ENCODE results near the gene SASH1. TPM values are rescaled to one million over a fixed set of nuclear protein-coding genes. Genes with fewer than 3 reads are reported as not detected.

SASH1 gene
- total RNA-seq, 4 donors from 2014 or later, result 142 to 214 (median 173) TPM

GRCh38 chr6:148359228-148359627, 16.6 kb downstream of the SASH1 start:
- no peak for DNase-seq (ENCODE audit: low spot score)
- no peak for ATAC-seq (ENCODE audit: low FRiP score)
- TF ChIP-seq CTCF (IDR thresholded peaks at IDR 0.05), result no peak

DNA sequence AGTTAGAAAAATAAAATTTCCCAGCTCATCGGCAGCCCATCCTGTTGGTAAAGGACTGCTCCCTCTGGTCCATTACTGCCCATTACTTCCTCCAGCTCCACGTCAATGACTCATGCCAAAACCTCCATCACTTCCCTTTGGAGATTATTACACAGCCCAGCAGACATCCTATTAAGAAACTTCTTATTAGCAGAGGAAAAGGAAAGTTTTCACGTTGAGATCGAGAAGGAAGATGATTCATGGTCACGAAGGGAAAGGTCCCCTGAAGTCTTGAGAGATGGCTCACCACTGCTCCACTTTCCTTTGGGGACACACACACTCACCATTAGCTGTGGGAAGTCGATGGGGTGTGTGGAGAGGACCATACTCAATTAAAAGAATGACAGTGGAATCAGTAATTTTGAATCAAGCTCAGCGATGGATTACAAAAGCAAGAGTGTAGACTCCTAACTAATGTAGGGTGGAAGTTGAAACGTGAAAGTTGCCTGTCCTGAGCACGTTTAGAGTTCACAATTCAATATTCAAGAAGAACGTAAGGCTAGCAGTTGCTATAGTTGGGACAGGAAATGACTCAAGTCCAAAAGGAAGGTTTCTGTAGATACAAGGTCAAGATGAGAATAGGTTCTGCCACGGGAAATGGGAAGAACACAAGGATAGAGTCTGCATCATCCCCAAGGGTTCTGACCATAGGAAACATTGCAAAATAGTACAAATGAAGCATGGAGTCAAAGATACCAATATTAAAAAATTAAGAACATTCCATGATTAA, 21.6 kb downstream of the SASH1 start:
- DNase-seq (ENCODE audit: low spot score), result no peak
- ATAC-seq (ENCODE audit: low FRiP score), result peak; percentile 43
- TF ChIP-seq CTCF (IDR thresholded peaks at IDR 0.05), result no peak

- no peak for TF ChIP-seq CTCF (IDR thresholded peaks at IDR 0.05)
- no peak for ATAC-seq (ENCODE audit: low FRiP score)
- DNase-seq (ENCODE audit: low spot score), result no peak
These were observed 22.4 kb downstream of the SASH1 start for GRCh38 chr6:148365041-148365440.

GRCh38 chr6:148367411-148368024, 24.9 kb downstream of the SASH1 start:
- DNase-seq (ENCODE audit: low spot score) (no peak), ATAC-seq (ENCODE audit: low FRiP score) (peak; percentile 45)
- no peak for TF ChIP-seq CTCF (IDR thresholded peaks at IDR 0.05)

DNA sequence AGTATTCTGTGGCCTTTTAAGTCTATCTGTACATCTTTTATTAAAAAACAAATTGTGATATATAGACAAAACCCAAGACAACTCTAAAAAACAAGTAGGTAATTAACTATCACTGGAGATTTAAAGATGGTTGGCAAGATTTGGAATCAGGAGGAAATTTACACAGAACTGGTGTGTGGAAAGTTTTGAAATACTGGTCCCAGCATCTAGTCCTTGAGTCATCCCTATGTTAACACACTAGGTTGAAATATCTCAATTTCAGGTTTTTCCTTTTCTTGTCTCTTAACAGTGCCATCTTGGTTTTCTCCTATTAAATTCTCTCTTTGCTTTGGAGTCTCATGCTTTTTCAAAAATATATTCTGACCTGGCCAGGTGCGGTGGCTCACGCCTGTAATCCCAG, 27.5 kb downstream of the SASH1 start:
- ATAC-seq (ENCODE audit: low FRiP score) (no peak), DNase-seq (ENCODE audit: low spot score) (no peak)
- TF ChIP-seq CTCF (IDR thresholded peaks at IDR 0.05), result no peak

DNA sequence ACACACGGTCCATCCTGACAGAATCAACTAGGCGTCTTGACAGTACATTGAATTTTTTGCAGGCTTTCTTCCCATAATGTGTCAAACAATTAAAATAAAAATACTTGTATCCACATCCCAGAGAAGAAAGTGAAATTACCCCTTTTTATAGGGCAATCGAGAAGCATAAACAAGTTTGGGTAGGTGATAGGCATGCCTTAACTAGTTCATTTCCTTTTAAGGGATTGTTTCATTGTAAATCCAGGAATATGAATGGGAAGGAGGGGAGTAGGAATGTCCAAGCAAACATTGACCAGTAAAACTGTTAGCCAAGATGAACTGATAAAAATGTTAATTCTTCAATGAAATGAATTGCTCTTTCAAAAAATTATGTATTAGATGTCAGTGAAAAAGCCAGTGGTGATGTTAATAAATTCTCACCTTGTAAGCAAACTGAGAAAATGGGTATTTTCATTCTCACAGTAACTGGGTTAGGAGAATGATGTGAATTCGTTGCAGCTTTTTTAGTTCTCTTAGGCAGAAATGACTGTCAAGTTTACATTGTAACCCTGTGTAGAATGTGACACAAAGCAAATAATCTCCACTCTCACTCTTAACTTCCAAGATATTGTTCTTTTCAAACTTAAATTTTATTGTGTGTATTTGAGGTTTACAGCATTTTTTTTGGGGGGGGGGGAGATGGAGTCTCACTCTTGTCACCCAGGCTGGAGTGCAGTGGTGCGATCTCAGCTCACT, 31.6 kb downstream of the SASH1 start:
- no peak for ATAC-seq (ENCODE audit: low FRiP score)

More for the DNA sequence above, 31.6 kb downstream of the SASH1 start:
- no peak for TF ChIP-seq CTCF (IDR thresholded peaks at IDR 0.05)
- DNase-seq (ENCODE audit: low spot score), result no peak
